ENCODE results near the gene FGF8. TPM values are rescaled to one million over a fixed set of nuclear protein-coding genes. Genes with fewer than 3 reads are reported as not detected.

Gene FGF8
- total RNA-seq, 1 experiment from 2014 or later, result 14.3 TPM

DNA sequence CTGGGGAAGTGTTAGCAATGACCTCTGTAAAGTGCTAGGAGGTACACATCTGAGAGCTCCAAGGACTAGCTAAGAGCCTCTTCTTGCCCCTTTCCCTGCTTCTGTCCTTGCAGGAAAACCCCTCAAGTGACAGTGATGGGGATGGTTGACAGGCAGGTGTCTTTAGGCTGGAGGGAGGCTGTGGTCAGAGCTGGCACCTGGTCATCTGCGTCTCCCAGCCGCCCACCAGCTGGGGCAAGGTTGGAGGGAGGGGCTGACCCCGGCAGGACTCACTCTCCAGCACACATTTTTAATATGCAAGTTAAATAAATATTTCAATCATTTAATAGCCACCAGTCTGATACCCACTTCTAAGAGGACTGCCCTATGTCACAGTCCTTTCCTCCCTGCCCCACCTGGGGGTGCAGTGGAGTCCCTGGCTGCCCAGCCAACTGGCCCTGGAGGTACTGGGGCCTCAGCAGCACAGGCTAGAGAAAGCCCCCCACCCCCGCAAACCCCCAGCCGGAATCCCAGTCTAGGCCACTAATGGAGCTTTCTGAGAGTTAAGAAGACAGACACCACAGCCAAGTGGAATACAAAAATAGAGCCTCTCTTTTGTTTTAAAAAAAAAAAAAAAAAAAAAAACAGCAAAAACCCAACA, 6.3 kb downstream of the FGF8 start:
- H3K36me3 Mint-ChIP-seq (ENCODE audit: insufficient read depth in 1 of 3, low read depth in 3 of 3), result peaks cover 0 to 5% (median 0%) of the 10 kb centered on the region in 3 experiments; a peak in 3 of 7 replicates
- Histone ChIP-seq H3K23ac (ENCODE audit: insufficient read length, low read depth, low read length) (no peak overlapping the region), H2AFZ (ENCODE audit: low read length) (no peak overlapping the region), H3T11ph (ENCODE audit: low read length) (no peak overlapping the region), H3K27me3 (ENCODE audit: insufficient read depth, low read length) (peaks cover 24% of the 10 kb centered on the region; the same call in 1 of the 2 replicates), H4K8ac (replicated peaks; ENCODE audit: insufficient read length, low read depth, low read length) (no peak overlapping the region), H3K4ac (ENCODE audit: low read depth, low read length) (no peak overlapping the region), H4K20me1 (ENCODE audit: control insufficient read depth, insufficient read depth, insufficient read length) (no peaks in the 10 kb centered on the region), H2BK120ac (ENCODE audit: low read depth, low read length, poor library complexity, severe bottlenecking) (no peak overlapping the region), H3K14ac (ENCODE audit: insufficient read depth, low read length) (no peak overlapping the region), H2BK12ac (ENCODE audit: insufficient read length, low read depth, low read length) (no peak overlapping the region), H3K79me1 (ENCODE audit: insufficient read depth, low read depth, low read length, poor library complexity, severe bottlenecking) (no peaks in the 10 kb centered on the region), H3K4me2 (ENCODE audit: insufficient read depth, insufficient read length, low read length) (no peak overlapping the region), H4K91ac (ENCODE audit: insufficient read length, low read depth, low read length) (no peak overlapping the region), H2BK5ac (ENCODE audit: insufficient read length, low read length) (no peak overlapping the region), H3K27ac (ENCODE audit: insufficient read length, low read depth, low read length) (no peak overlapping the region), H3K23me2 (ENCODE audit: insufficient read length, low read depth, low read length, poor library complexity, severe bottlenecking) (peaks cover 6% of the 10 kb centered on the region), H4K5ac (ENCODE audit: insufficient read length, low read depth, low read length) (no peak overlapping the region), H3K9me3 (ENCODE audit: control insufficient read depth, low read depth, low read length) (no peaks in the 10 kb centered on the region), H2BK20ac (ENCODE audit: low read depth, low read length, poor library complexity, severe bottlenecking) (no peak overlapping the region), H3K9ac (ENCODE audit: extremely low read depth, insufficient read length, low read length) (no peak overlapping the region), H3K18ac (ENCODE audit: insufficient read length, low read depth, low read length) (no peak overlapping the region), H2BK15ac (ENCODE audit: low read depth, low read length) (no peak overlapping the region), H3K56ac (ENCODE audit: insufficient read length, low read depth, low read length) (no peak overlapping the region), H3K79me2 (ENCODE audit: insufficient read depth, low read length) (no peaks in the 10 kb centered on the region), H3K4me1 (ENCODE audit: insufficient read depth, low read length) (peaks cover 7% of the 10 kb centered on the region; the same call in 1 of the 2 replicates), H2AK5ac (ENCODE audit: insufficient read length, low read length) (no peak overlapping the region)
- no peaks in the 10 kb centered on the region; a peak in 1 of 5 replicates for H3K9me3 Mint-ChIP-seq
- no CpG with 5 or more reads among the region's 5 CpGs for WGBS (ENCODE audit: extremely low coverage, insufficient read length, low lambda C conversion rate)
- H3K4me3 Mint-ChIP-seq, result no peak overlapping the region
- H3K27ac Mint-ChIP-seq, result no peak overlapping the region
- peaks cover 46% of the 10 kb centered on the region for H3K27me3 Mint-ChIP-seq (ENCODE audit: low read depth)
- no peak for DNase-seq
- TF ChIP-seq, protein P1, sequence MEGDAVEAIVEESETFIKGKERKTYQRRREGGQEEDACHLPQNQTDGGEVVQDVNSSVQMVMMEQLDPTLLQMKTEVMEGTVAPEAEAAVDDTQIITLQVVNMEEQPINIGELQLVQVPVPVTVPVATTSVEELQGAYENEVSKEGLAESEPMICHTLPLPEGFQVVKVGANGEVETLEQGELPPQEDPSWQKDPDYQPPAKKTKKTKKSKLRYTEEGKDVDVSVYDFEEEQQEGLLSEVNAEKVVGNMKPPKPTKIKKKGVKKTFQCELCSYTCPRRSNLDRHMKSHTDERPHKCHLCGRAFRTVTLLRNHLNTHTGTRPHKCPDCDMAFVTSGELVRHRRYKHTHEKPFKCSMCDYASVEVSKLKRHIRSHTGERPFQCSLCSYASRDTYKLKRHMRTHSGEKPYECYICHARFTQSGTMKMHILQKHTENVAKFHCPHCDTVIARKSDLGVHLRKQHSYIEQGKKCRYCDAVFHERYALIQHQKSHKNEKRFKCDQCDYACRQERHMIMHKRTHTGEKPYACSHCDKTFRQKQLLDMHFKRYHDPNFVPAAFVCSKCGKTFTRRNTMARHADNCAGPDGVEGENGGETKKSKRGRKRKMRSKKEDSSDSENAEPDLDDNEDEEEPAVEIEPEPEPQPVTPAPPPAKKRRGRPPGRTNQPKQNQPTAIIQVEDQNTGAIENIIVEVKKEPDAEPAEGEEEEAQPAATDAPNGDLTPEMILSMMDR (conservative IDR thresholded peaks at IDR 0.05), result peak; percentile 42
- H3K4me1 Mint-ChIP-seq, result peaks cover 34 to 44% of the 10 kb centered on the region in 2 experiments
